ENCODE data around the gene PRSS1. TPM values are rescaled to one million over a fixed set of nuclear protein-coding genes. Genes with fewer than 3 reads are reported as not detected.
"Not testable (repeated sequence)": the region's sequence is repeated elsewhere in the genome, so short reads cannot be mapped to it uniquely, and the experiment has no call there.

The PRSS1 gene
- total and polyA plus RNA-seq, 8 donors: 0.99 TPM; not detected in 7

DNA sequence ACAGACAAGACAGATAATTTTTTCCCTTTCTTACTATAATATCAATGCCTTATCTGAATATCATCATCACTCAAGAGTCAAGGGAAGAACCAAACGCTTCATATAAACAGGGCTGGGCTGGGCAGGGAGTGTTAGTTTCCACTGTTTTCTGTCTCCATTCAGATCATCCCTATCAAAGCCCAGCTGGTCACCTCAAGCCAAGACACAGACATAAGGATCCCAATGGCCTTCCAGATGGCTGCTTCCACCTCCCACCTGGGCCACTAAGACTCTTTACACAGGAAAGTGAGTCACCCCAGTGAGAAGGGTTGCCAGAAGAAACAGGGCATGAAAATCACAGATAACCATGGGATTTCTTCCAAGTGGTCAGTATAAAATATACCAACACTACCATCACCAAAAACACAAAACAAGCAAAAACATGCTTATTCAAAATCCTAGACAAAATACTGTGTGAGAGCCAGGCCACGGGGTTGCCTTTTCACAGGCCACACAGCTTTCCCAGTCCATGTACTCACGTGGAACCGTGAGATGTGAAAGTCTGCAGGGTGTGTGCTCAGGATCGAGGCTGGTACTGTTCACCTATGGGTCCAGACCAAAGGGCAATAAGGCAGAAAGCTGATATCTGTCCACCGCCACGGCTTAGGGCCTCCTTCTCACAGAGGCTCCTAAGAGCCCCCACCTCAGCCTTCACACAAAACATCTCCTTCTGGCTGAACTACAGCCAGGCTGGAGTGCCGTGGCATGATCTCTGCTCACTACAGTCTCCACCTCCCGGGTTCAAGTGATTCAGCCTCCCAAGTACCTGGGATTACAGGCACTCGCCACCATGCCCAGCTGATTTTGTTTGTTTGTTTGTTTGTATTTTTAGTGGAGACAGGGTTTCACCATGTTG is 5.7 kb downstream of the PRSS1 start:
- no peak for ATAC-seq
- Histone ChIP-seq H3K4me3 (no peak overlapping the region), H3K9me3 (no peaks in the 10 kb centered on the region), H3K27me3 (no peaks in the 10 kb centered on the region), H3K36me3 (no peaks in the 10 kb centered on the region), H3K4me1 (no peaks in the 10 kb centered on the region), H3K27ac (no peak overlapping the region)
- TF ChIP-seq, protein P1, sequence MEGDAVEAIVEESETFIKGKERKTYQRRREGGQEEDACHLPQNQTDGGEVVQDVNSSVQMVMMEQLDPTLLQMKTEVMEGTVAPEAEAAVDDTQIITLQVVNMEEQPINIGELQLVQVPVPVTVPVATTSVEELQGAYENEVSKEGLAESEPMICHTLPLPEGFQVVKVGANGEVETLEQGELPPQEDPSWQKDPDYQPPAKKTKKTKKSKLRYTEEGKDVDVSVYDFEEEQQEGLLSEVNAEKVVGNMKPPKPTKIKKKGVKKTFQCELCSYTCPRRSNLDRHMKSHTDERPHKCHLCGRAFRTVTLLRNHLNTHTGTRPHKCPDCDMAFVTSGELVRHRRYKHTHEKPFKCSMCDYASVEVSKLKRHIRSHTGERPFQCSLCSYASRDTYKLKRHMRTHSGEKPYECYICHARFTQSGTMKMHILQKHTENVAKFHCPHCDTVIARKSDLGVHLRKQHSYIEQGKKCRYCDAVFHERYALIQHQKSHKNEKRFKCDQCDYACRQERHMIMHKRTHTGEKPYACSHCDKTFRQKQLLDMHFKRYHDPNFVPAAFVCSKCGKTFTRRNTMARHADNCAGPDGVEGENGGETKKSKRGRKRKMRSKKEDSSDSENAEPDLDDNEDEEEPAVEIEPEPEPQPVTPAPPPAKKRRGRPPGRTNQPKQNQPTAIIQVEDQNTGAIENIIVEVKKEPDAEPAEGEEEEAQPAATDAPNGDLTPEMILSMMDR (IDR thresholded peaks at IDR 0.05): no peak
- intact Hi-C loops (cut with DNase I): no loop called here
- DNase-seq: no peak

DNA sequence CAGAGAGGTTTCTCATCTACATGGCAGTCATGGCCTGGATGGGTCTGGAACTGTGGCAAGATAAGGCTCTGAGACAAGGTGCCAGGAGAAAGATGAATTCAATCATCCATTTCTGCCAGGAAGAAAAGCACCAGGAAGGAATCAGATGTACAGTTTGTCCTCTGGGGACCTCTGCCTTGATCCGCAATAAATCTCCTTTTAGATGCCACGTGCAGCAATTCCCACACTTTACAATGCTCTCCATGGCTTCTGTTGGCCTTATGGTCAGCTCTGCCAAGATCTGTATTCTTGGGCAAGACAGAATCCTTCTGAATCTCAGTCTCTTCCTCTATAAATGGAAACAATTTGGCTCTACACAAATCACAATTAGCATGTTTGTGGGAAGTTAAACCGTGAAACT is 9.0 kb downstream of the PRSS1 start:
- H3K27me3 ChIP-seq; intact Hi-C loops (cut with DNase I); DNase-seq: not testable (repeated sequence)

GRCh38 chr7:142759433-142759832 is 10.2 kb downstream of the PRSS1 start:
- no peak overlapping the region for H3K27ac ChIP-seq
- H3K4me1 ChIP-seq: no peaks in the 10 kb centered on the region
- intact Hi-C loops (cut with DNase I): no loop called here
- no peaks in the 10 kb centered on the region for H3K27me3 ChIP-seq
- no peaks in the 10 kb centered on the region for H3K9me3 ChIP-seq
- TF ChIP-seq, protein P1 (IDR thresholded peaks at IDR 0.05): no peak
- H3K36me3 ChIP-seq: no peaks in the 10 kb centered on the region
- DNase-seq (no peak), ATAC-seq (no peak)
- H3K4me3 ChIP-seq: no peak overlapping the region

More for the DNA sequence above, 9.0 kb downstream of the PRSS1 start:
- not testable (repeated sequence) for H3K4me1 ChIP-seq, H3K27ac ChIP-seq, ATAC-seq, H3K4me3 ChIP-seq, H3K9me3 ChIP-seq, H3K36me3 ChIP-seq

- intact Hi-C loops (cut with DNase I): no loop called here
- ATAC-seq: no peak
- Histone ChIP-seq H3K4me3 (no peak overlapping the region), H3K27ac (no peak overlapping the region), H3K36me3 (no peaks in the 10 kb centered on the region), H3K4me1 (no peaks in the 10 kb centered on the region), H3K9me3 (no peaks in the 10 kb centered on the region), H3K27me3 (no peaks in the 10 kb centered on the region)
- DNase-seq: no peak
- TF ChIP-seq, protein P1 (IDR thresholded peaks at IDR 0.05): no peak
Observed at GRCh38 chr7:142760071-142760642, 10.9 kb downstream of the PRSS1 start.

DNA sequence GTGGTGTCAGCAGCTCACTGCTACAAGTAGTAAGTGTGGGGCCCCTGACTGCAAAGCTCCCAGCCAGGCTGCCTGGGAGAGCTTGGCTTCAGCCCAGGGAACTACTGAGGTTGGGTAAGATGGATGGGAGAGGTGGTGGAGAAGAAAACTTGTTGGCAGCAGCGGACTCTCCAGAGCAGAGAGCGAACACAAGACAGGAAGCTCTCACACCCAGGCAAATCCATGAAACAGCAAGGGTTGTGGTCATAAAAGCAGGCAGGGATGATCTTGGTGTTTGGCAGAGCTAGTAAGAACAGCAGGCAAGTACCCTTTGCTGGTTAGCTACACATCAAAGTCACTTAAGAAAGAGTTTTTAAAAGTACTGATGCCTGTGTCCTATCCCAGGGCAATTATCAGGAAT is 12.3 kb downstream of the PRSS1 start:
- H3K4me1 ChIP-seq; ATAC-seq; H3K4me3 ChIP-seq; H3K27ac ChIP-seq; intact Hi-C loops (cut with DNase I); DNase-seq; H3K36me3 ChIP-seq; H3K9me3 ChIP-seq; H3K27me3 ChIP-seq: not testable (repeated sequence)

DNA sequence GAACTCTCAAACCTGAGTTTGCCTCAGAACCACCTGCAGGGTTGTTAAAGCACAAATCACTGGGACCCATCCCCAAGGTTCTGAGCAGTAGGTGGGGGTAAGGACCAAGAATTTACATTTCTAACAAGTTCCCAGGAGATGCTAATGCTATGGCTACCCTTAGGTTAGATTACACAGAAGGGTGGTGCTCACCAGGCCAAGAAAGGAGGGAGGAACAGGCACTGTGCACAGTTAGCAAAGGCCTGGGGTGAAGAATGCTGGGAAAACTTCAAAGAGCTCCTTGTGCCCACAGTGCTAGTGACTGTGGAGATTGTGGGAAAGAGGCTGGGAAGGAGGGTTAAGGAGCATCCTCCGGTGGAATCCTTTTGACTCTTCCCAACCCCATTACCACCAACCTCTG is 12.8 kb downstream of the PRSS1 start:
- Histone ChIP-seq H3K4me3 (no peak overlapping the region), H3K9me3 (no peaks in the 10 kb centered on the region), H3K27me3 (no peaks in the 10 kb centered on the region), H3K27ac (no peak overlapping the region), H3K4me1 (no peaks in the 10 kb centered on the region), H3K36me3 (no peaks in the 10 kb centered on the region)
- TF ChIP-seq, protein P1 (IDR thresholded peaks at IDR 0.05): no peak
- intact Hi-C loops (cut with DNase I): no loop called here
- ATAC-seq: no peak
- no peak for DNase-seq
